Gastroesophageal sphincter (tissue), 4 donors: ENCODE results near the gene TMEM266. TPM values are rescaled to one million over a fixed set of nuclear protein-coding genes. Genes with fewer than 3 reads are reported as not detected.

Experiments used
- ATAC-seq: fragments of 150-250 bp; one replicate; pipeline ENCODE4 v1.9.1; 2016; ENCODE audit warnings: mild to moderate bottlenecking, moderate library complexity
- H3K27ac ChIP-seq, 4 donors: fragments of 200-600 bp; sonication (generic) in 3 of 4; 1 replicate in 3 of 4; 2 replicates in 1 of 4; pipeline ENCODE4 v1.5.1; 2016 to 2019
- H3K27me3 ChIP-seq: fragments of 200-600 bp; sonication (generic); one replicate; pipeline ENCODE4 v1.5.1; 2019
- H3K36me3 ChIP-seq, 2 donors: fragments of 200-600 bp; sonication (generic); one replicate each; pipeline ENCODE4 v1.5.1; 2019; ENCODE audit warnings: control low read depth in 1 of 2
- H3K4me1 ChIP-seq, 3 donors: fragments of 200-600 bp; sonication (generic); 1 replicate in 2 of 3; 2 replicates in 1 of 3; pipeline ENCODE4 v1.5.1; 2016 to 2019; ENCODE audit warnings: control low read depth in 2 of 3
- H3K4me3 ChIP-seq, 2 donors: fragments of 200-600 bp; sonication (generic); one replicate each; pipeline ENCODE4 v1.5.1; 2019; ENCODE audit warnings: mild to moderate bottlenecking in 1 of 2, moderate library complexity in 1 of 2
- H3K9me3 ChIP-seq, 3 donors: fragments of 200-600 bp; sonication (generic); one replicate each; pipeline ENCODE4 v1.5.1; 2017 to 2019; ENCODE audit warnings: control low read depth in 2 of 3
- CTCF ChIP-seq, 4 experiments: fragments of 200-600 bp in 2 of 4; fragments of 450-650 bp in 2 of 4; sonication (generic) in 1 of 4; IDR thresholded peaks; one replicate each; pipeline ENCODE4 v1.5.1; 2017 to 2019; ENCODE audit warnings: antibody characterized with exemption in 4 of 4, mild to moderate bottlenecking in 2 of 4, moderate library complexity in 2 of 4
- EP300 ChIP-seq: sonication (generic); formaldehyde crosslinking; IDR thresholded peaks from one replicate; pipeline ENCODE4 v1.6.1; 2017; ENCODE audit warnings: antibody characterized with exemption, mild to moderate bottlenecking
- POLR2A ChIP-seq, 2 donors: fragments of 450-650 bp; IDR thresholded peaks; one replicate each; pipeline ENCODE4 v1.6.1; 2017; ENCODE audit warnings: antibody characterized with exemption in 2 of 2, mild to moderate bottlenecking in 2 of 2, moderate library complexity in 1 of 2
- POLR2AphosphoS5 ChIP-seq: sonication (generic); formaldehyde crosslinking; IDR thresholded peaks from one replicate; pipeline ENCODE4 v1.6.1; 2017; ENCODE audit warnings: antibody characterized with exemption
- WGBS, 2 donors: methylation state at CpG; one replicate each; pipeline ENCODE4 v1.1.5; 2018; ENCODE audit warnings: low coverage in 1 of 2; 5-methylcytosine and 5-hydroxymethylcytosine counted together
- total RNA-seq, 4 donors: library from RNA; depleted of rRNA; stranded (reverse); fragments of >200 nt; gene quantifications; one replicate each; pipeline ENCODE4 v1.1.0, GENCODE V29; 2016

TMEM266 gene
- total RNA-seq, 4 donors from 2014 or later, result 0.77 TPM; not detected in 3

GRCh38 chr15:76177491-76178040, 117.8 kb downstream of the TMEM266 start:
- H3K36me3 ChIP-seq, result no peaks in the 10 kb centered on the region
- peak; percentile 67 for ATAC-seq
- peaks cover 0 to 3% (median 0%) of the 10 kb centered on the region in 3 donors for H3K4me1 ChIP-seq
- 48 to 71% methylated on average over 1 to 7 of the region's 15 CpGs for WGBS, 2 donors
- TF ChIP-seq POLR2A (IDR thresholded peaks at IDR 0.05), result no peak
- no peak for TF ChIP-seq CTCF (IDR thresholded peaks at IDR 0.05)
- no peak for TF ChIP-seq POLR2AphosphoS5
- no peak for TF ChIP-seq EP300
- H3K4me3 ChIP-seq, result no peak overlapping the region
- H3K9me3 ChIP-seq, result no peaks in the 10 kb centered on the region
- H3K27me3 ChIP-seq, result peaks cover 43% of the 10 kb centered on the region
- peak overlapping the region in 1 of 4 donors; percentile 34 for H3K27ac ChIP-seq

- Histone ChIP-seq H3K27me3 (peaks cover 43% of the 10 kb centered on the region), H3K36me3 (no peaks in the 10 kb centered on the region), H3K27ac (peak overlapping the region in 1 of 4 donors; percentile 34), H3K4me3 (no peak overlapping the region), H3K4me1 (peaks cover 0 to 3% (median 0%) of the 10 kb centered on the region in 3 donors), H3K9me3 (no peaks in the 10 kb centered on the region)
- no peak for TF ChIP-seq EP300
- no peak for TF ChIP-seq POLR2AphosphoS5
- no peak for TF ChIP-seq POLR2A (IDR thresholded peaks at IDR 0.05)
- TF ChIP-seq CTCF (IDR thresholded peaks at IDR 0.05), result no peak
- ATAC-seq, result no peak
- 22% methylated on average over 12 to 15 of the region's 21 CpGs for WGBS, 2 donors
Measured at GRCh38 chr15:76178296-76179000, 118.7 kb downstream of the TMEM266 start.

GRCh38 chr15:76179023-76179422, 119.2 kb downstream of the TMEM266 start:
- ATAC-seq, result no peak
- Histone ChIP-seq H3K27me3 (peaks cover 43% of the 10 kb centered on the region), H3K36me3 (no peaks in the 10 kb centered on the region), H3K4me1 (peaks cover 0 to 3% (median 0%) of the 10 kb centered on the region in 3 donors), H3K4me3 (no peak overlapping the region), H3K9me3 (no peaks in the 10 kb centered on the region), H3K27ac (no peak overlapping the region)
- TF ChIP-seq EP300, result no peak
- TF ChIP-seq CTCF (IDR thresholded peaks at IDR 0.05), result no peak
- no peak for TF ChIP-seq POLR2A (IDR thresholded peaks at IDR 0.05)
- WGBS, 2 donors, result 80 to 100% methylated on average over 2 to 4 of the region's 4 CpGs

GRCh38 chr15:76180321-76180720, 120.5 kb downstream of the TMEM266 start:
- H3K36me3 ChIP-seq, result no peaks in the 10 kb centered on the region
- H3K9me3 ChIP-seq, result no peaks in the 10 kb centered on the region
- H3K4me1 ChIP-seq, result peaks cover 0 to 3% (median 0%) of the 10 kb centered on the region in 3 donors
- ATAC-seq, result no peak
- H3K27ac ChIP-seq, result no peak overlapping the region
- TF ChIP-seq CTCF (IDR thresholded peaks at IDR 0.05), result no peak
- TF ChIP-seq EP300, result no peak
- TF ChIP-seq POLR2A (IDR thresholded peaks at IDR 0.05), result no peak
- no peak for TF ChIP-seq POLR2AphosphoS5
- WGBS, 2 donors, result 94 to 100% methylated on average over 6 to 7 of the region's 7 CpGs
- H3K4me3 ChIP-seq, result no peak overlapping the region
- peaks cover 43% of the 10 kb centered on the region for H3K27me3 ChIP-seq

- H3K27ac ChIP-seq, result no peak overlapping the region
- no peak for ATAC-seq
- no peak for TF ChIP-seq POLR2A (IDR thresholded peaks at IDR 0.05)
- TF ChIP-seq POLR2AphosphoS5, result no peak
- TF ChIP-seq EP300, result no peak
- TF ChIP-seq CTCF (IDR thresholded peaks at IDR 0.05), result no peak
- peaks cover 42% of the 10 kb centered on the region for H3K27me3 ChIP-seq
- H3K4me1 ChIP-seq, result peaks cover 0 to 3% (median 0%) of the 10 kb centered on the region in 3 donors
- no peak overlapping the region for H3K4me3 ChIP-seq
- 80 to 94% methylated on average over 7 to 9 of the region's 9 CpGs for WGBS, 2 donors
- no peaks in the 10 kb centered on the region for H3K36me3 ChIP-seq
- H3K9me3 ChIP-seq, result no peaks in the 10 kb centered on the region
Measured at GRCh38 chr15:76181705-76182107, 121.9 kb downstream of the TMEM266 start.
